Measurements from ENCODE around the gene NEO1. TPM values are rescaled to one million over a fixed set of nuclear protein-coding genes. Genes with fewer than 3 reads are reported as not detected.

Gene NEO1
- total RNA-seq, 1 donor from 2014 or later: 31.0 TPM

GRCh38 chr15:73087098-73087497 is 34.8 kb downstream of the NEO1 start:
- no peak for DNase-seq (ENCODE audit: low read depth)
- no peak overlapping the region for H3K4me3 ChIP-seq (ENCODE audit: low read depth, low read length)
- no peak for TF ChIP-seq CTCF (conservative IDR thresholded peaks at IDR 0.05; ENCODE audit: low read depth, low read length)

- no peak for DNase-seq (ENCODE audit: low read depth)
- no peak overlapping the region for H3K4me3 ChIP-seq (ENCODE audit: low read depth, low read length)
- no peak for TF ChIP-seq CTCF (conservative IDR thresholded peaks at IDR 0.05; ENCODE audit: low read depth, low read length)
These were observed 52.8 kb downstream of the NEO1 start for GRCh38 chr15:73105064-73105463.

GRCh38 chr15:73108676-73109075 is 56.4 kb downstream of the NEO1 start:
- H3K4me3 ChIP-seq (ENCODE audit: low read depth, low read length): no peak overlapping the region
- no peak for DNase-seq (ENCODE audit: low read depth)
- TF ChIP-seq CTCF (conservative IDR thresholded peaks at IDR 0.05; ENCODE audit: low read depth, low read length): no peak

- TF ChIP-seq CTCF (conservative IDR thresholded peaks at IDR 0.05; ENCODE audit: low read depth, low read length): no peak
- H3K4me3 ChIP-seq (ENCODE audit: low read depth, low read length): peak overlapping the region; percentile 4
- no peak for DNase-seq (ENCODE audit: low read depth)
These were observed 57.5 kb downstream of the NEO1 start for GRCh38 chr15:73109765-73110164.

GRCh38 chr15:73110201-73110600 is 57.9 kb downstream of the NEO1 start:
- H3K4me3 ChIP-seq (ENCODE audit: low read depth, low read length): peak overlapping the region; percentile 4
- no peak for DNase-seq (ENCODE audit: low read depth)
- no peak for TF ChIP-seq CTCF (conservative IDR thresholded peaks at IDR 0.05; ENCODE audit: low read depth, low read length)

- DNase-seq (ENCODE audit: low read depth): no peak
- no peak overlapping the region for H3K4me3 ChIP-seq (ENCODE audit: low read depth, low read length)
- TF ChIP-seq CTCF (conservative IDR thresholded peaks at IDR 0.05; ENCODE audit: low read depth, low read length): no peak
These were observed 61.8 kb downstream of the NEO1 start for GRCh38 chr15:73114064-73114463.

- TF ChIP-seq CTCF (conservative IDR thresholded peaks at IDR 0.05; ENCODE audit: low read depth, low read length): no peak
- no peak for DNase-seq (ENCODE audit: low read depth)
- H3K4me3 ChIP-seq (ENCODE audit: low read depth, low read length): no peak overlapping the region
These were observed 63.9 kb downstream of the NEO1 start for GRCh38 chr15:73116164-73116563.

Data from epithelial cell of proximal tubule (primary cell).